NOMO-1 treated with DMSO at 0.1 percent for 48 hours (cell line): ENCODE results near the gene PLXNB1.
"Not testable (repeated sequence)": the region's sequence is repeated elsewhere in the genome, so short reads cannot be mapped to it uniquely, and the experiment has no call there.

Source experiments
- DNase-seq: peaks from one replicate; lab custom pipeline; 2025; ENCODE audit not compliant: unreplicated experiment; lab: John Stamatoyannopoulos, UW

PLXNB1 gene, protein sequence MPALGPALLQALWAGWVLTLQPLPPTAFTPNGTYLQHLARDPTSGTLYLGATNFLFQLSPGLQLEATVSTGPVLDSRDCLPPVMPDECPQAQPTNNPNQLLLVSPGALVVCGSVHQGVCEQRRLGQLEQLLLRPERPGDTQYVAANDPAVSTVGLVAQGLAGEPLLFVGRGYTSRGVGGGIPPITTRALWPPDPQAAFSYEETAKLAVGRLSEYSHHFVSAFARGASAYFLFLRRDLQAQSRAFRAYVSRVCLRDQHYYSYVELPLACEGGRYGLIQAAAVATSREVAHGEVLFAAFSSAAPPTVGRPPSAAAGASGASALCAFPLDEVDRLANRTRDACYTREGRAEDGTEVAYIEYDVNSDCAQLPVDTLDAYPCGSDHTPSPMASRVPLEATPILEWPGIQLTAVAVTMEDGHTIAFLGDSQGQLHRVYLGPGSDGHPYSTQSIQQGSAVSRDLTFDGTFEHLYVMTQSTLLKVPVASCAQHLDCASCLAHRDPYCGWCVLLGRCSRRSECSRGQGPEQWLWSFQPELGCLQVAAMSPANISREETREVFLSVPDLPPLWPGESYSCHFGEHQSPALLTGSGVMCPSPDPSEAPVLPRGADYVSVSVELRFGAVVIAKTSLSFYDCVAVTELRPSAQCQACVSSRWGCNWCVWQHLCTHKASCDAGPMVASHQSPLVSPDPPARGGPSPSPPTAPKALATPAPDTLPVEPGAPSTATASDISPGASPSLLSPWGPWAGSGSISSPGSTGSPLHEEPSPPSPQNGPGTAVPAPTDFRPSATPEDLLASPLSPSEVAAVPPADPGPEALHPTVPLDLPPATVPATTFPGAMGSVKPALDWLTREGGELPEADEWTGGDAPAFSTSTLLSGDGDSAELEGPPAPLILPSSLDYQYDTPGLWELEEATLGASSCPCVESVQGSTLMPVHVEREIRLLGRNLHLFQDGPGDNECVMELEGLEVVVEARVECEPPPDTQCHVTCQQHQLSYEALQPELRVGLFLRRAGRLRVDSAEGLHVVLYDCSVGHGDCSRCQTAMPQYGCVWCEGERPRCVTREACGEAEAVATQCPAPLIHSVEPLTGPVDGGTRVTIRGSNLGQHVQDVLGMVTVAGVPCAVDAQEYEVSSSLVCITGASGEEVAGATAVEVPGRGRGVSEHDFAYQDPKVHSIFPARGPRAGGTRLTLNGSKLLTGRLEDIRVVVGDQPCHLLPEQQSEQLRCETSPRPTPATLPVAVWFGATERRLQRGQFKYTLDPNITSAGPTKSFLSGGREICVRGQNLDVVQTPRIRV (N-terminal part only)

GRCh38 chr3:48429960-48430707 lies at the start of gene PLXNB1:
Gene PLXNB1, minus strand, starts transcription at chr3:48430086. Its CDS starts 5,475 bp downstream, at chr3:48424611.
- no peak for DNase-seq

DNA sequence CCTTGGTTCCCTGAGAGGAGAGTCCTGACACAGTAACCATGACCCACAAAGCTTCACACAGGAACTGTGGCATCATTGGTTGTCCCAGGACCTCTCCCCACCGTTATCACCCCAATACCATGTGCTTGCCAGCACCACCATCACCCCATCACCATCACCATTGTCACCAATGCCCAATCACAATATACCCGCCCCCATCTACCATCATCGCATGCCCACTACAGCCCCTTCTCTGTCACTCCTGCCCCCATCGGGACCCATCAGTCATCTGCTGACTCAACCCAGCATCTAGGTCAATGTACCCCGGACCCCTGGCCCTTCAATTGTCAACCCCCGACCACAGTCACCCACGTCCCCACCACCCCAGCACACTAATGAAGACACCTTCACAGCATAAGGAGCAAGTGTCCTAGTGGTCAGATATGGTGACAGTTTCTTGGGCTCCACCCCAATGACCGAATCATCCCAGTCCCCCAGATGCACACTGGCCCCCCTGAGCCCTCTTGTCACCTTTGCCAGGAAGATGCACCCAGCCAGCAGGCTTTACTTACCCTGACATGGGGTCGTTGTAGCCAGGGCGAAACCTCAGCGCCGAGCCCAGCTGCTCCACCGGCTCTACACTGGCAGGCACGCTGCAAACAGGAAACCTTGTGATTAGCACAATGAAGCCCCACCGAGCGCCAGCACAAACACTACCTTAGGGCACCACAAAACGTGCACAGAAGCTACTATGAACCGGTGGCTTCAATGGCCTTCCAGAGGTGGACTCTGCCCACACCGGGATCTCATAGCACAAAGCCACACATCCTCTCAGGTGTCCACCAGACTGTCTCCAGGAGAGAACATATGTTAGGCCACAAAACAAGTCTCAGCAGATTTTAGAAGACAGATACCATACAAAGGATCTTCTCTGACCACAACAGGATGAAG lies 49.0 kb upstream of the PLXNB1 start:
- peak; percentile 56 for DNase-seq

DNA sequence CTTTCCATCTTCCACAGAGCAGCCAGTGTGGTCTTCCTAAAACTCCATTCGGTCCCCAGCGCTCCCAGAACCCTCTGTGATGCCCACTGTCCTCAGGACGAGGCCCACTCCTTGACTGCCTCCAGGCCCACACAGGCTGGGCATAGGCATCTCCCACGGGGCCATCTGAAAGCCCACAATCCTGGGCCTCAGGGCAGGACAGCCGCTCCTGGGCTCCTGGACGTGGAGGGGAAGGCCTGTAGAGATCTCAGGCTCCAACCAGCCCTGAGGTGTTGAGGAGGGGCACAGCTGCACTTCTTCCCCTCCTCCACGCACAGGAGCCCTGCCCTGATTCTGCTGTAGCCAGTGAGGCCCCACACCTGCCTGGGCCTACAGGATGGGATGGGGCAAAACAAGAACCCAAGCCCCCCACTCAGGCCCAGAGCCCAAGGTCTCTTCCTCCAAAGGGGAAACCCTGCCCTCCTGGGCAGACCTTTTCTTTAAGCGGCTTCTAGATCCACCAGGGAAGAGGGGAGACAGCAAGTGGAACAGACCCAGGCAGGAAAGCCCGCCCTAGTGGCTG lies 48.2 kb upstream of the PLXNB1 start:
- no peak for DNase-seq

DNA sequence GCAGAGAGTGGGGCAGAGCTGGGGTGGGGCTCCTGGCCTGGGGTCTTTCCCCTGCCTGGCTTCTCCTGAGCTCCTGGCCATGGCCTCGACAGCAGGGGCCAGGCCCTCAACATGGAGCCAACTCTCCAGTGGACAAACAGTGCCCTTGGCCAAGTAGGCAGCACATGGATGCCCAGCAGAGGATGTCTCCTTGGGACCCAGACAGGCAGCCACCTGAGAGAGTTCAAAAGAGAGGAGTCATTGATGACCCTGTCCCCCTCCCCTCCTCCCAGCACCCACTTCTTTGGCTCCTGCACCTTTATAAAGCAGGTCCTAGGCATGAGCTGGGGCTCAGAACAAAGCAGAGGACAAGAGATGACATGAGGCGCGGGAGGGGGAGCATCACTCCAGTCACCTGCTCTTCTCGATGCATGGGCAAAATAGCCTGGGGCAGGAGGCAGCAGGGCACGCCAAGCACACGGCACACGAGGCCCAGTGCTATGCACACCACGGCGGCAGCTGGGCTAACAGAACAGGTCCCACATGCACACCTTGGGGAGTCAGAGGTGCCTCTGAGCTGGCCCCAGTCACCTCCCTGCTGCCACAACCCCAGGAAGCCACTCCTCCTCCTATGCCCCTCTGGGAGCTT lies 46.7 kb upstream of the PLXNB1 start:
- no peak for DNase-seq

GRCh38 chr3:48475188-48475587 lies 45.3 kb upstream of the PLXNB1 start:
- no peak for DNase-seq

GRCh38 chr3:48474619-48475018 lies 44.7 kb upstream of the PLXNB1 start:
- no peak for DNase-seq

GRCh38 chr3:48474031-48474430 lies 44.1 kb upstream of the PLXNB1 start:
- DNase-seq, result not testable (repeated sequence)

GRCh38 chr3:48473617-48473952 lies 43.7 kb upstream of the PLXNB1 start:
- no peak for DNase-seq

- DNase-seq, result peak; percentile 98
Measured at GRCh38 chr3:48472923-48473616, 43.2 kb upstream of the PLXNB1 start.

DNA sequence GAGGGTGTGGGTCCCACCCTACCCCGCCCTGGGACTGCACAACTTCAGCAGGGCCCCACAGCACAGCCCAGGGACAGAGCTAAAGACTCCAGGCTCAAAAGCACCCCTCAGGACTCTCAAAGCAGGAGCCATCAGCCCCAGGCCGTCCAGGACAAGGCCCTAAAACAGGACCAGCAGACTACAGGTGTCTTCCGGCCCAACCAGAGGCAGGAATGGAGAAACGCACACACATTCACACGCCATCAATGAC lies 42.7 kb upstream of the PLXNB1 start:
- DNase-seq, result no peak

GRCh38 chr3:48470286-48470685 lies 40.4 kb upstream of the PLXNB1 start:
- DNase-seq, result no peak

- no peak for DNase-seq
Measured at GRCh38 chr3:48469046-48469915, 39.4 kb upstream of the PLXNB1 start.

DNA sequence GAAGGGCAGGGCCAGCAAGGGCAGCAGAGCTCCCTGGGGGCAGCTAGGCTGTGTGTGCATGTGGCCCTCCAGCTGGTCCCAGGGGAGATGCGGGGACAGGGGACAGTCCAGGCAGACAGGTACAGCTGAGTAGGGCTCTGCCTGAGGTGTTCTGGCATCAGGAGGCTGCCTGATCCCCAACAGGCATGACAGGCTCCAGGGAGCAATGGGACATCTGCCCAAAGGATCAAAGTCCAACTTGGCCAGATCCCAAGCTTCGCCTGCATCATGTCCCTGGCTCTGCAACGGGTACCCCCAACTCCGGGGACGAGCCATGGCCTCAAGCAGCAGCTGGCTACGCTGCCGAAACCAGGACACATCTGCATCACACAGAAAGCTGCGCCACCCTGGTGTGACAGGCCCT lies 38.4 kb upstream of the PLXNB1 start:
- DNase-seq, result no peak

GRCh38 chr3:48467473-48468267 lies 37.8 kb upstream of the PLXNB1 start:
- DNase-seq, result no peak

- no peak for DNase-seq
Measured at GRCh38 chr3:48467110-48467454, 37.2 kb upstream of the PLXNB1 start.

- DNase-seq, result no peak
Measured at GRCh38 chr3:48466386-48467109, 36.7 kb upstream of the PLXNB1 start.
